SK-N-SH treated with all-trans-retinoic acid at 6 μM for 48 hours (cell line): Measurements from ENCODE around the gene DPH3.

Experiments used
- ATAC-seq: fragments of 200-7000 bp; cut with Tn5 transposase; 3 replicates; pipeline ENCODE4 v1.9.1; 2020; ENCODE audit warnings: mild to moderate bottlenecking, moderate library complexity
- ARNTL ChIP-seq: fragments of 450-650 bp; formaldehyde crosslinking; IDR thresholded peaks from 2 replicates; pipeline ENCODE4 v1.5.0; 2020; ENCODE audit warnings: low read depth, mild to moderate bottlenecking, moderate library complexity, borderline replicate concordance
- BACH2 ChIP-seq: fragments of 250-450 bp; sonication (Bioruptor Pico); IDR thresholded peaks from 2 replicates; pipeline ENCODE4 v1.9.0; 2021; ENCODE audit warnings: mild to moderate bottlenecking, borderline replicate concordance
- CSDC2 ChIP-seq: fragments of 250-450 bp; sonication (Bioruptor Pico); IDR thresholded peaks from 2 replicates; pipeline ENCODE4 v1.5.0; 2020; ENCODE audit warnings: mild to moderate bottlenecking, moderate library complexity
- ESRRG ChIP-seq: fragments of 250-450 bp; sonication (Bioruptor Pico); IDR thresholded peaks from 2 replicates; pipeline ENCODE4 v1.6.1; 2021; ENCODE audit warnings: mild to moderate bottlenecking
- GLIS3 ChIP-seq: fragments of 250-450 bp; sonication (Bioruptor Pico); IDR thresholded peaks from 2 replicates; pipeline ENCODE4 v1.5.0; 2020; ENCODE audit warnings: mild to moderate bottlenecking, moderate library complexity
- ISL1 ChIP-seq: fragments of 250-450 bp; sonication (Bioruptor Pico); IDR thresholded peaks from 2 replicates; pipeline ENCODE4 v2.1.2; 2022; ENCODE audit warnings: mild to moderate bottlenecking, moderate library complexity
- OSR1 ChIP-seq: fragments of 250-450 bp; sonication (Bioruptor Pico); IDR thresholded peaks from 2 replicates; pipeline ENCODE4 v1.8.0; 2022; ENCODE audit warnings: moderate library complexity, mild to moderate bottlenecking, inconsistent platforms
- PPARA ChIP-seq: fragments of 250-450 bp; sonication (Bioruptor Pico); IDR thresholded peaks from 2 replicates; pipeline ENCODE4 v1.5.0; 2020; ENCODE audit warnings: mild to moderate bottlenecking, borderline replicate concordance
- RARB ChIP-seq: fragments of 250-450 bp; sonication (Bioruptor Pico); IDR thresholded peaks from 2 replicates; pipeline ENCODE4 v1.8.0; 2021; ENCODE audit warnings: mild to moderate bottlenecking, moderate library complexity
- SNAI2 ChIP-seq: fragments of 250-450 bp; sonication (Bioruptor Pico); IDR thresholded peaks from 2 replicates; pipeline ENCODE4 v1.5.0; 2020; ENCODE audit warnings: mild to moderate bottlenecking, moderate library complexity
- TCF4 ChIP-seq: fragments of 250-450 bp; sonication (Bioruptor Pico); IDR thresholded peaks from 2 replicates; pipeline ENCODE4 v1.8.0; 2021; ENCODE audit warnings: mild to moderate bottlenecking, moderate library complexity, borderline replicate concordance
- TOX ChIP-seq: fragments of 250-450 bp; sonication (Bioruptor Pico); IDR thresholded peaks from 2 replicates; pipeline ENCODE4 v1.8.0; 2021; ENCODE audit warnings: mild to moderate bottlenecking, moderate library complexity, borderline replicate concordance
- ZC3H10 ChIP-seq: fragments of 250-450 bp; sonication (Bioruptor Pico); IDR thresholded peaks from 2 replicates; pipeline ENCODE4 v1.5.1; 2021; ENCODE audit warnings: mild to moderate bottlenecking, moderate library complexity
- ZFP3 ChIP-seq: fragments of 250-450 bp; sonication (Bioruptor Pico); IDR thresholded peaks from 2 replicates; pipeline ENCODE4 v1.5.0; 2020; ENCODE audit warnings: mild to moderate bottlenecking, moderate library complexity
- ZFP30 ChIP-seq: fragments of 450-650 bp; formaldehyde crosslinking; IDR thresholded peaks from 2 replicates; pipeline ENCODE4 v1.5.0; 2022; ENCODE audit warnings: mild to moderate bottlenecking, moderate library complexity
- ZNF565 ChIP-seq: fragments of 450-650 bp; formaldehyde crosslinking; conservative IDR thresholded peaks from 2 replicates; pipeline ENCODE4 v1.5.0; 2020; ENCODE audit warnings: low read depth, mild to moderate bottlenecking, moderate library complexity
- ZNF70 ChIP-seq: fragments of 450-650 bp; formaldehyde crosslinking; IDR thresholded peaks from 2 replicates; pipeline ENCODE4 v1.5.0; 2020; ENCODE audit warnings: mild to moderate bottlenecking, moderate library complexity
- ZNF8 ChIP-seq: fragments of 450-650 bp; formaldehyde crosslinking; IDR thresholded peaks from 2 replicates; pipeline ENCODE4 v1.5.0; 2020; ENCODE audit warnings: mild to moderate bottlenecking, moderate library complexity
- TF ChIP-seq, protein P1 (sequence below): fragments of 250-450 bp; sonication (Bioruptor Pico); IDR thresholded peaks from 2 replicates; pipeline ENCODE4 v1.5.0; 2020; ENCODE audit warnings: mild to moderate bottlenecking, moderate library complexity
- TF ChIP-seq, protein P2 (sequence below): fragments of 250-450 bp; sonication (Bioruptor Pico); IDR thresholded peaks from 2 replicates; pipeline ENCODE4 v1.5.1; 2020; ENCODE audit warnings: low read depth, mild to moderate bottlenecking, moderate library complexity
- TF ChIP-seq, protein P3 (sequence below): fragments of 250-450 bp; sonication (Bioruptor Pico); IDR thresholded peaks from 2 replicates; pipeline ENCODE4 v1.8.0; 2021; ENCODE audit warnings: low read depth, mild to moderate bottlenecking, moderate library complexity, borderline replicate concordance
- TF ChIP-seq, protein P4 (sequence below): fragments of 250-450 bp; sonication (Bioruptor Pico); IDR thresholded peaks from 2 replicates; pipeline ENCODE4 v1.8.0; 2020; ENCODE audit warnings: mild to moderate bottlenecking, moderate library complexity, borderline replicate concordance

DPH3 gene

DNA sequence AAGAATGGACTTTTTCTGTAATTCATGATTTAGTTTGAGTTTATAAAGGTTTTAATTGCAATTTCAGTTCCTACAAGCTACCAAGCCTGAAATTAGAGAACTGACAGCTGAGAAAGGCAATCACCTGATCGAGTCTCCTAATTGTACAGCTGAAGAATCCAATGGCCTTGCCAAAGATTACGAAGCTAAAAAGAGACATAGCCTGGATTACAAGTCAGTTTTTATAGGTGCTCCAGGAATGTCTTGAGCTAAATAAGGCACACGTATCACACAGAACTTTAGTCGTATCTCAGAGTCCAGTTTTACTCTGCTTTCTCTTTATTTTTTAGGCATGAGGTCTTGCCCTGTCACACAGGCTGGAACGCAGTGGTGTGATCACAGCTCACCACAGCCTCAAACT is 6.6 kb downstream of the DPH3 start:
- ATAC-seq = no peak

DNA sequence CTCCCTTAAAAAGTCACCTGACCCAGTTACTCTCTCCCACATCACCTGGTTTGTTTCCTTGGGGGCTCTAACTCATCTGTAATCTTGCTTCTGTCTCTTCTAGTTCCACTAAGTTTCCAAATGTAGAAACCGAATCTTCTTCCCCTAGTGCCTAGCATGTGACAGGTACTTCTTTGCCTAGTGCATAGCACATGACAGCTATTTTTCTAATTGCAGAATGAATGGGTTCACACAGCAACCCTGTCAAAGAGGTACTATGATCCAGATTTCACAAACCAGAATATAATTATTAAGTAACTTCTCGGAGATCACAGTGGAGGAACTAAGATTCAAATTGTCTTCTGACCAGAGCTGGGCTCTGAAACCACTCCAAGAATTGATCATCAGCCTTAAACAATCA is 7.4 kb downstream of the DPH3 start:
- TF ChIP-seq, protein P1, sequence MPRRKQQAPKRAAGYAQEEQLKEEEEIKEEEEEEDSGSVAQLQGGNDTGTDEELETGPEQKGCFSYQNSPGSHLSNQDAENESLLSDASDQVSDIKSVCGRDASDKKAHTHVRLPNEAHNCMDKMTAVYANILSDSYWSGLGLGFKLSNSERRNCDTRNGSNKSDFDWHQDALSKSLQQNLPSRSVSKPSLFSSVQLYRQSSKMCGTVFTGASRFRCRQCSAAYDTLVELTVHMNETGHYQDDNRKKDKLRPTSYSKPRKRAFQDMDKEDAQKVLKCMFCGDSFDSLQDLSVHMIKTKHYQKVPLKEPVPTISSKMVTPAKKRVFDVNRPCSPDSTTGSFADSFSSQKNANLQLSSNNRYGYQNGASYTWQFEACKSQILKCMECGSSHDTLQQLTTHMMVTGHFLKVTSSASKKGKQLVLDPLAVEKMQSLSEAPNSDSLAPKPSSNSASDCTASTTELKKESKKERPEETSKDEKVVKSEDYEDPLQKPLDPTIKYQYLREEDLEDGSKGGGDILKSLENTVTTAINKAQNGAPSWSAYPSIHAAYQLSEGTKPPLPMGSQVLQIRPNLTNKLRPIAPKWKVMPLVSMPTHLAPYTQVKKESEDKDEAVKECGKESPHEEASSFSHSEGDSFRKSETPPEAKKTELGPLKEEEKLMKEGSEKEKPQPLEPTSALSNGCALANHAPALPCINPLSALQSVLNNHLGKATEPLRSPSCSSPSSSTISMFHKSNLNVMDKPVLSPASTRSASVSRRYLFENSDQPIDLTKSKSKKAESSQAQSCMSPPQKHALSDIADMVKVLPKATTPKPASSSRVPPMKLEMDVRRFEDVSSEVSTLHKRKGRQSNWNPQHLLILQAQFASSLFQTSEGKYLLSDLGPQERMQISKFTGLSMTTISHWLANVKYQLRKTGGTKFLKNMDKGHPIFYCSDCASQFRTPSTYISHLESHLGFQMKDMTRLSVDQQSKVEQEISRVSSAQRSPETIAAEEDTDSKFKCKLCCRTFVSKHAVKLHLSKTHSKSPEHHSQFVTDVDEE (CRISPR knock-in tag) = no peak
- no peak for TF ChIP-seq ARNTL
- TF ChIP-seq ESRRG = no peak
- no peak for TF ChIP-seq ZNF70 (CRISPR knock-in tag)
- no peak for TF ChIP-seq OSR1 (CRISPR knock-in tag)
- ATAC-seq = no peak

More for the DNA sequence above, 6.6 kb downstream of the DPH3 start:
- TF ChIP-seq RARB (no peak), ZFP3 (CRISPR knock-in tag) (no peak), ARNTL (no peak), BACH2 (CRISPR knock-in tag) (no peak), ZNF70 (CRISPR knock-in tag) (no peak), TOX (no peak), GLIS3 (CRISPR knock-in tag) (no peak), ISL1 (no peak), ZC3H10 (no peak), ZNF565 (CRISPR knock-in tag) (no peak)
- TF ChIP-seq, protein P2, sequence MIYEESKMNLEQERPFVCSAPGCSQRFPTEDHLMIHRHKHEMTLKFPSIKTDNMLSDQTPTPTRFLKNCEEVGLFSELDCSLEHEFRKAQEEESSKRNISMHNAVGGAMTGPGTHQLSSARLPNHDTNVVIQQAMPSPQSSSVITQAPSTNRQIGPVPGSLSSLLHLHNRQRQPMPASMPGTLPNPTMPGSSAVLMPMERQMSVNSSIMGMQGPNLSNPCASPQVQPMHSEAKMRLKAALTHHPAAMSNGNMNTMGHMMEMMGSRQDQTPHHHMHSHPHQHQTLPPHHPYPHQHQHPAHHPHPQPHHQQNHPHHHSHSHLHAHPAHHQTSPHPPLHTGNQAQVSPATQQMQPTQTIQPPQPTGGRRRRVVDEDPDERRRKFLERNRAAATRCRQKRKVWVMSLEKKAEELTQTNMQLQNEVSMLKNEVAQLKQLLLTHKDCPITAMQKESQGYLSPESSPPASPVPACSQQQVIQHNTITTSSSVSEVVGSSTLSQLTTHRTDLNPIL = no peak
- TF ChIP-seq, protein P3, sequence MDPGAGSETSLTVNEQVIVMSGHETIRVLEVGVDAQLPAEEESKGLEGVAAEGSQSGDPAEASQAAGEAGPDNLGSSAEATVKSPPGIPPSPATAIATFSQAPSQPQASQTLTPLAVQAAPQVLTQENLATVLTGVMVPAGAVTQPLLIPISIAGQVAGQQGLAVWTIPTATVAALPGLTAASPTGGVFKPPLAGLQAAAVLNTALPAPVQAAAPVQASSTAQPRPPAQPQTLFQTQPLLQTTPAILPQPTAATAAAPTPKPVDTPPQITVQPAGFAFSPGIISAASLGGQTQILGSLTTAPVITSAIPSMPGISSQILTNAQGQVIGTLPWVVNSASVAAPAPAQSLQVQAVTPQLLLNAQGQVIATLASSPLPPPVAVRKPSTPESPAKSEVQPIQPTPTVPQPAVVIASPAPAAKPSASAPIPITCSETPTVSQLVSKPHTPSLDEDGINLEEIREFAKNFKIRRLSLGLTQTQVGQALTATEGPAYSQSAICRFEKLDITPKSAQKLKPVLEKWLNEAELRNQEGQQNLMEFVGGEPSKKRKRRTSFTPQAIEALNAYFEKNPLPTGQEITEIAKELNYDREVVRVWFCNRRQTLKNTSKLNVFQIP (CRISPR knock-in tag) = no peak
- TF ChIP-seq, protein P4, sequence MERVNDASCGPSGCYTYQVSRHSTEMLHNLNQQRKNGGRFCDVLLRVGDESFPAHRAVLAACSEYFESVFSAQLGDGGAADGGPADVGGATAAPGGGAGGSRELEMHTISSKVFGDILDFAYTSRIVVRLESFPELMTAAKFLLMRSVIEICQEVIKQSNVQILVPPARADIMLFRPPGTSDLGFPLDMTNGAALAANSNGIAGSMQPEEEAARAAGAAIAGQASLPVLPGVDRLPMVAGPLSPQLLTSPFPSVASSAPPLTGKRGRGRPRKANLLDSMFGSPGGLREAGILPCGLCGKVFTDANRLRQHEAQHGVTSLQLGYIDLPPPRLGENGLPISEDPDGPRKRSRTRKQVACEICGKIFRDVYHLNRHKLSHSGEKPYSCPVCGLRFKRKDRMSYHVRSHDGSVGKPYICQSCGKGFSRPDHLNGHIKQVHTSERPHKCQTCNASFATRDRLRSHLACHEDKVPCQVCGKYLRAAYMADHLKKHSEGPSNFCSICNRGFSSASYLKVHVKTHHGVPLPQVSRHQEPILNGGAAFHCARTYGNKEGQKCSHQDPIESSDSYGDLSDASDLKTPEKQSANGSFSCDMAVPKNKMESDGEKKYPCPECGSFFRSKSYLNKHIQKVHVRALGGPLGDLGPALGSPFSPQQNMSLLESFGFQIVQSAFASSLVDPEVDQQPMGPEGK (CRISPR knock-in tag) = no peak
- TF ChIP-seq, protein P1 (CRISPR knock-in tag) = no peak

DNA sequence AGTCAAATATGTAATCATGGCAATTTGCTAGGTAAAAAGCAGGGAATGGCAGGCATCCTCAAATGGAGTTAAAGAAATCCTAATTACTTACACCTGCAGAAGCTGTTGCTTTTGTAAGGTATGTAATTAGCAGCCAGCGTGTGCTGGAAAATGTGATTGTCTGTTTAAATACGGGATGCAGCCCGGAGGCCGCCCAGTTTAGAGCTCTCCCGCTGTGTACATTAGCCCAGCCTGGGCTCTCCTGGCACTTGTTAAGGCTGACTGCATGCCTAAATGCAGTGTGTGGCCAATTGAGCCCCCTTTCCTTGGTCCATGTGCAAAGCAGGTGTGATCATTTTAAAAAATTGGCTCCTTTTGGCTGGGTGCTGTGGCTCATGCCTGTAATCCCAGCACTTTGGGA is 9.0 kb downstream of the DPH3 start:
- ATAC-seq = no peak
- TF ChIP-seq, protein P4 (CRISPR knock-in tag) = no peak
- TF ChIP-seq RARB (no peak), OSR1 (CRISPR knock-in tag) (no peak), ISL1 (no peak), TCF4 (no peak), BACH2 (CRISPR knock-in tag) (no peak), ARNTL (no peak), ZFP3 (CRISPR knock-in tag) (no peak), ZNF8 (CRISPR knock-in tag) (no peak), ESRRG (no peak), CSDC2 (CRISPR knock-in tag) (no peak), ZC3H10 (no peak), GLIS3 (CRISPR knock-in tag) (no peak), ZFP30 (CRISPR knock-in tag) (no peak), SNAI2 (CRISPR knock-in tag) (no peak), PPARA (CRISPR knock-in tag) (no peak)
- TF ChIP-seq, protein P2 = no peak
- TF ChIP-seq, protein P3 (CRISPR knock-in tag) = no peak
